ENCODE measurements around the gene GRIK4.

GRCh38 chr11:120789391-120789790, 277.8 kb downstream of the GRIK4 start:
- TF ChIP-seq, protein P1, sequence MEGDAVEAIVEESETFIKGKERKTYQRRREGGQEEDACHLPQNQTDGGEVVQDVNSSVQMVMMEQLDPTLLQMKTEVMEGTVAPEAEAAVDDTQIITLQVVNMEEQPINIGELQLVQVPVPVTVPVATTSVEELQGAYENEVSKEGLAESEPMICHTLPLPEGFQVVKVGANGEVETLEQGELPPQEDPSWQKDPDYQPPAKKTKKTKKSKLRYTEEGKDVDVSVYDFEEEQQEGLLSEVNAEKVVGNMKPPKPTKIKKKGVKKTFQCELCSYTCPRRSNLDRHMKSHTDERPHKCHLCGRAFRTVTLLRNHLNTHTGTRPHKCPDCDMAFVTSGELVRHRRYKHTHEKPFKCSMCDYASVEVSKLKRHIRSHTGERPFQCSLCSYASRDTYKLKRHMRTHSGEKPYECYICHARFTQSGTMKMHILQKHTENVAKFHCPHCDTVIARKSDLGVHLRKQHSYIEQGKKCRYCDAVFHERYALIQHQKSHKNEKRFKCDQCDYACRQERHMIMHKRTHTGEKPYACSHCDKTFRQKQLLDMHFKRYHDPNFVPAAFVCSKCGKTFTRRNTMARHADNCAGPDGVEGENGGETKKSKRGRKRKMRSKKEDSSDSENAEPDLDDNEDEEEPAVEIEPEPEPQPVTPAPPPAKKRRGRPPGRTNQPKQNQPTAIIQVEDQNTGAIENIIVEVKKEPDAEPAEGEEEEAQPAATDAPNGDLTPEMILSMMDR (IDR thresholded peaks at IDR 0.05), result no peak
- TF ChIP-seq EZH2 (IDR thresholded peaks at IDR 0.05; ENCODE audit: borderline replicate concordance, insufficient read depth, low read depth, low read length, poor library complexity, severe bottlenecking), result no peak
